Pancreas (tissue), 10 donors: Measurements from ENCODE around the gene DMRT3. TPM values are rescaled to one million over a fixed set of nuclear protein-coding genes. Genes with fewer than 3 reads are reported as not detected.

Source experiments
- ATAC-seq, 4 donors: fragments of 200-7000 bp; cut with Tn5 transposase; one replicate each; pipeline versions ENCODE4 v1.8.0 to v1.9.1; 2020; ENCODE audit warnings: mild to moderate bottlenecking in 4 of 4, moderate library complexity in 4 of 4
- DNase-seq, 6 donors: peaks; one replicate each; pipeline ENCODE4 v3.0.0-alpha.2; 2020
- FAIRE-seq: peaks from 2 replicates; lab custom pipeline; 2012; peaks lifted over from hg19 to GRCh38; lab: Jason Lieb, UNC
- H3K27ac ChIP-seq, 4 donors: fragments of 200-600 bp; sonication (generic); 1 replicate in 3 of 4; 2 replicates in 1 of 4; pipeline versions ENCODE4 v1.5.0 to v1.8.0; 2020
- H3K27me3 ChIP-seq, 4 donors: fragments of 200-600 bp; one replicate each; pipeline ENCODE4 v1.8.0; 2021
- H3K36me3 ChIP-seq, 3 donors: fragments of 200-600 bp; sonication (generic) in 1 of 3; one replicate each; pipeline versions ENCODE4 v1.5.0 to v1.8.0; 2020 to 2021
- H3K4me1 ChIP-seq, 3 donors: fragments of 200-600 bp; one replicate each; pipeline ENCODE4 v1.8.0; 2021
- H3K4me3 ChIP-seq, 4 donors: fragments of 200-600 bp; sonication (generic) in 2 of 4; one replicate each; pipeline versions ENCODE4 v1.5.0 to v1.8.0; 2020 to 2021
- H3K9me3 ChIP-seq, 4 donors: fragments of 200-600 bp; one replicate each; pipeline ENCODE4 v1.8.0; 2021
- WGBS, 2 donors: extraction: QIAGEN DNeasy Blood & Tissue Kit; methylation state at CpG; one replicate each; pipeline ENCODE4 v1.1.7; 2013; 5-methylcytosine and 5-hydroxymethylcytosine counted together
- intact Hi-C, 3 donors: fragments of 100-400 bp; cut with DNase I; formaldehyde crosslinking; loops; one replicate each; pipeline versions ENCODE4 v1.11.1 to v1.14.2; 2022
- polyA plus RNA-seq, 2 donors: library from polyadenylated mRNA; stranded (reverse); fragments of 200-250 nt; gene quantifications; one replicate each; pipeline ENCODE4 v1.2.3, GENCODE V29; 2013
- total RNA-seq, 6 donors: library from RNA; stranded (reverse); fragmentation: NEBNext Ultra II Directional in 4 of 6; extraction: Animal tissue kit (Norgen Biotek cat#: 25700) in 4 of 6; gene quantifications; one replicate each; pipeline versions ENCODE4 v1.2.1 to v1.2.4, GENCODE V29; 2021 to 2023
- TF ChIP-seq, protein P1 (sequence below), 4 donors: fragments of 200-600 bp; sonication (generic) in 3 of 4; IDR thresholded peaks; one replicate each; pipeline versions ENCODE4 v1.5.0 to v1.8.0; 2021; ENCODE audit warnings: antibody characterized with exemption in 4 of 4
- donor health status: healthy with polysubstance abuse.
- donor health status: DM: no; HTN: no; CAD: no; lungs with moderate emphysema.
- donor health status: DM: no; HTN: no; CAD: no.
- donor health status: control.
- donor health status: control.
- donor health status: Bipolar disorder and iron deficiency.
- donor health status: DM: yes; HTN: yes; CAD: no.
- donor health status: DM: no; HTN: no; CAD: no.
- donor health status: DM: no; HTN: no; CAD: no.
- donor health status: DM: yes; HTN: yes; CAD: no.

Gene DMRT3
- total and polyA plus RNA-seq, 8 donors: not detected

DNA sequence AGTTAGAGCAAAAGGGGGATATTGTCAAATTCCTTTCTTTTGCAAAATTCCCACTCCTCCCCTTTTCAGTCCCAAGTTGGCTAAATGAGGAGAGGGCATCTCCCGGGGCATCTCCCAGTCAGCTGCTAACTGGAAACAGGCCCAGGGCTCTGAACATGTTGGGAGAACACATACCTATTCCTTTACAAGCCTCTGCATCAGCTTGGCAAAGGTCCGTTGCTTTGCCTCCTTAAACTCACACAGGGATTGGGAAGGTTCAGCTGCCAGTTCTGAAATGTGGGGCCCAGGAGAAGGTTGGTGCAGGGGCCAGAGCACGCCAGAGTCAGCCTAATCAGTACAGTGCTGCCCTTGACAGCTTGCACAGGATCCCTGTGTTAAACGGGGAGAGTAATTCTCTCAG is 11.0 kb upstream of the DMRT3 start:
- FAIRE-seq (no peak), ATAC-seq (no peak), DNase-seq (no peak)
- no peak overlapping the region for H3K4me3 ChIP-seq
- H3K36me3 ChIP-seq: no peaks in the 10 kb centered on the region
- intact Hi-C loops: no loop called here
- WGBS, 2 donors: 24 to 32% methylated on average over 4 of the region's 4 CpGs
- TF ChIP-seq, protein P1, sequence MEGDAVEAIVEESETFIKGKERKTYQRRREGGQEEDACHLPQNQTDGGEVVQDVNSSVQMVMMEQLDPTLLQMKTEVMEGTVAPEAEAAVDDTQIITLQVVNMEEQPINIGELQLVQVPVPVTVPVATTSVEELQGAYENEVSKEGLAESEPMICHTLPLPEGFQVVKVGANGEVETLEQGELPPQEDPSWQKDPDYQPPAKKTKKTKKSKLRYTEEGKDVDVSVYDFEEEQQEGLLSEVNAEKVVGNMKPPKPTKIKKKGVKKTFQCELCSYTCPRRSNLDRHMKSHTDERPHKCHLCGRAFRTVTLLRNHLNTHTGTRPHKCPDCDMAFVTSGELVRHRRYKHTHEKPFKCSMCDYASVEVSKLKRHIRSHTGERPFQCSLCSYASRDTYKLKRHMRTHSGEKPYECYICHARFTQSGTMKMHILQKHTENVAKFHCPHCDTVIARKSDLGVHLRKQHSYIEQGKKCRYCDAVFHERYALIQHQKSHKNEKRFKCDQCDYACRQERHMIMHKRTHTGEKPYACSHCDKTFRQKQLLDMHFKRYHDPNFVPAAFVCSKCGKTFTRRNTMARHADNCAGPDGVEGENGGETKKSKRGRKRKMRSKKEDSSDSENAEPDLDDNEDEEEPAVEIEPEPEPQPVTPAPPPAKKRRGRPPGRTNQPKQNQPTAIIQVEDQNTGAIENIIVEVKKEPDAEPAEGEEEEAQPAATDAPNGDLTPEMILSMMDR (IDR thresholded peaks at IDR 0.05): no peak
- no peak overlapping the region for H3K27ac ChIP-seq
- H3K9me3 ChIP-seq: no peaks in the 10 kb centered on the region
- H3K4me1 ChIP-seq: no peaks in the 10 kb centered on the region
- peaks cover 5 to 45% (median 18%) of the 10 kb centered on the region in 4 donors for H3K27me3 ChIP-seq

DNA sequence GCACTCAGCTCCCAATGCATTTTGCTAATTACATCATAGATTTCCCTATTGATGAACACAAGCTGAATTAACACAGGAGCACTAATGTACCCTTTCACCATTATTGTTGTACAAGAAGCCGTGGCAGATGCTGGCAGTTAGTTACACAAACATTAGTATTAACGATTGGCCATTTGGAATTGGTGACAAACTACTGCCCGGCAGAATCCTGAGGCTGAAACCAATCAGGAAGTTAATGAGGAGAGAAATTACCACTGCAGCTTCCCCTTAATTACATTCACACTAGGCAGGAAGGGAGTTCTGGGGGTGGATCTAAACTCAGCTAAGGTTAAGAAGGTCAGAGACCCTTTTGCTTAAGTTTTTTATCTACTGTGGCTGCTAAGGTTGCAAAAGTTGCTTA is 9.6 kb upstream of the DMRT3 start:
- Histone ChIP-seq H3K36me3 (no peaks in the 10 kb centered on the region), H3K4me3 (no peak overlapping the region), H3K9me3 (no peaks in the 10 kb centered on the region), H3K27me3 (peaks cover 8 to 58% (median 23%) of the 10 kb centered on the region in 4 donors), H3K4me1 (peaks cover 0 to 6% (median 0%) of the 10 kb centered on the region in 3 donors), H3K27ac (no peak overlapping the region)
- TF ChIP-seq, protein P1 (IDR thresholded peaks at IDR 0.05): no peak
- FAIRE-seq (no peak), DNase-seq (no peak), ATAC-seq (no peak)
- 29 to 34% methylated on average over 3 of the region's 3 CpGs for WGBS, 2 donors
- intact Hi-C loops: no loop called here

DNA sequence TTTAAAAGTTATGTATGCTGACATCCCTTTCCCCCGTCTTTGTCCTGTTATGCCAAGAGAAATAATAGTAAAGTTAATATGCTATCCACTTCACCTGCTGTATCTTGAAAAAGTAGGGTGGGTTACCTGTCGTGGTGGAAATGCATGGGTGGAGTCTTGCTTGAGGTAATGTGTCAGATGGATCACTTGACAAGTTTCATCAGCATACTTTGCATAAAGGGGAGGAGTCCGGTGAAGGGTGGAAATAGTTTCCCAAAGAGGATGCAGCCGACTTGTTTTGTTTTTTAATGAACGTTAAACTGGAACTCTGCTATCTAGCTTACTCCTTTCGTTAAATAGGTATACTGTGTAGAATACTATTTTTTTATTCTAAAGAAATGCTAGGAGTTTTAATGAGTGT is 9.0 kb upstream of the DMRT3 start:
- ATAC-seq (no peak), FAIRE-seq (no peak)

DNA sequence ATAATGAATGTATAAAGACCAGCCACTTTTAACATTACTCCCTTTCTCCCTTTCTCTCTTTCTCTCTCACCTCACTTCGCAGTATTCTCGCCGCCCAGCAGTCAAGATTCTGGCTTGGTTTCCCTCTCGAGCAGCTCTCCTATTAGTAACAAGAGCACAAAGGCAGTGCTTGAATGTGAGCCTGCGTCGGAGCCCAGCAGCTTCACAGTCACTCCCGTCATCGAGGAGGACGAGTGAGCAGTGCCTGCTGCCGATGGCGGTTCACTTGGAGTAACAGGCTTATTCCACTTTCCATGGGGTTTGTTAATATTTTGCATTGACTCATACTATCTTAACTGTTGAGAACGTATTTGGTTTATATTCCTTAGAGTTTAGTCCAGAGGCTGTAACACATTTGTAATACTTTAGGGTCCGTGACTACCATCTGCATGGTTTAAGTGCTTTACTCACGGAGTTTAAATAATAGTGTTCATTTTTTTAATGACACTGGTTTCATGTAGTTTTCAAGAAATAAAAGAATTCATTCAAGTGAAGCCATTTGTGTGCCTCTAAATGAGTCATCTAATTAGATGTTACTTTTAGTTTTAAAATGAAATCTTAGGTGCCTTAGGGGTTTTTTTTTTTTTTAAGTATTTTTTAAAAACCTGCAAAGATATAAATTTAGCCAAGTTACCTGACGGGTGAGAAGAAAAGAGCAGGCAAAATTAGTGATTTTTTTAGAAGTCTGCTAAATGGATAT is 8.4 kb upstream of the DMRT3 start:
- ATAC-seq (no peak), DNase-seq (no peak), FAIRE-seq (no peak)
- H3K27ac ChIP-seq: no peak overlapping the region
- intact Hi-C loops: no loop called here
- TF ChIP-seq, protein P1 (IDR thresholded peaks at IDR 0.05): no peak
- H3K36me3 ChIP-seq: no peaks in the 10 kb centered on the region
- no peaks in the 10 kb centered on the region for H3K9me3 ChIP-seq
- H3K27me3 ChIP-seq: peaks cover 8 to 70% (median 24%) of the 10 kb centered on the region in 4 donors
- 12 to 15% methylated on average over 15 of the region's 15 CpGs for WGBS, 2 donors
- peaks cover 0 to 16% (median 0%) of the 10 kb centered on the region in 3 donors for H3K4me1 ChIP-seq
- no peak overlapping the region for H3K4me3 ChIP-seq

More for the DNA sequence above, 9.0 kb upstream of the DMRT3 start:
- WGBS, 2 donors: 10 to 12% methylated on average over 6 of the region's 6 CpGs
- H3K9me3 ChIP-seq: no peaks in the 10 kb centered on the region
- no peak for DNase-seq
- no peak overlapping the region for H3K4me3 ChIP-seq
- peaks cover 0 to 12% (median 0%) of the 10 kb centered on the region in 3 donors for H3K4me1 ChIP-seq
- intact Hi-C loops: no loop called here
- no peak overlapping the region for H3K27ac ChIP-seq
- TF ChIP-seq, protein P1 (IDR thresholded peaks at IDR 0.05): no peak
- H3K36me3 ChIP-seq: no peaks in the 10 kb centered on the region
- H3K27me3 ChIP-seq: peaks cover 8 to 64% (median 23%) of the 10 kb centered on the region in 4 donors
